IMR-90 (cell line): ENCODE data around the gene RECQL5. TPM values are rescaled to one million over a fixed set of nuclear protein-coding genes. Genes with fewer than 3 reads are reported as not detected.

Source experiments
- ATAC-seq: fragments of 200-7000 bp; cut with Tn5 transposase; 2 replicates; pipeline ENCODE4 v1.9.1; 2020; ENCODE audit warnings: low read depth, mild to moderate bottlenecking, moderate library complexity
- BruUV-seq: library from RNA; stranded (reverse); fragments of 400-500 nt; replicated peaks from 2 replicates; lab custom pipeline; 2021; lab: Mats Ljungman, UMichigan
- CTCF ChIA-PET: fragments of 300-600 bp; formaldehyde crosslinking; extraction: SDS; loops from one replicate; lab custom pipeline; 2021; ENCODE audit warnings: antibody characterized with exemption; lab: Yijun Ruan, JAX
- POLR2A ChIA-PET: fragments of 300-600 bp; sonication (Branson Sonifier 250); formaldehyde crosslinking; loops from one replicate; lab custom pipeline; 2022; ENCODE audit warnings: antibody characterized with exemption; ENCODE audit not compliant: unreplicated experiment; lab: Charles Lee
- DNase-seq: peaks from one replicate; pipeline ENCODE4 v3.0.0; 2013
- H2AFZ ChIP-seq: replicated peaks from 2 replicates; pipeline ENCODE3; 2013; ENCODE audit warnings: low read length, mild to moderate bottlenecking; ENCODE audit not compliant: poor library complexity
- H2AK5ac ChIP-seq: 2 replicates; pipeline ENCODE4 v1.6.1; 2013; ENCODE audit warnings: low read depth, low read length, inconsistent platforms
- H2AK9ac ChIP-seq: replicated peaks from 2 replicates; pipeline ENCODE3; 2013; ENCODE audit warnings: mild to moderate bottlenecking, low read depth, low read length, moderate library complexity; ENCODE audit not compliant: poor library complexity
- H2BK120ac ChIP-seq: 2 replicates; pipeline ENCODE4 v1.6.1; 2013; ENCODE audit warnings: low read depth, low read length, inconsistent platforms
- H2BK15ac ChIP-seq: 3 replicates; pipeline ENCODE4 v1.6.1; 2013; ENCODE audit warnings: low read depth, low read length, inconsistent platforms
- H2BK20ac ChIP-seq: 2 replicates; pipeline ENCODE4 v1.6.1; 2013; ENCODE audit warnings: low read depth, mild to moderate bottlenecking, inconsistent platforms, low read length, moderate library complexity
- H2BK5ac ChIP-seq: 2 replicates; pipeline ENCODE4 v1.6.1; 2013; ENCODE audit warnings: mild to moderate bottlenecking, low read depth, low read length, inconsistent platforms; ENCODE audit not compliant: poor library complexity, severe bottlenecking
- H3K14ac ChIP-seq: replicated peaks from 2 replicates; pipeline ENCODE4 v1.6.1; 2013; ENCODE audit warnings: low read depth, low read length, inconsistent platforms
- H3K18ac ChIP-seq: 2 replicates; pipeline ENCODE4 v1.6.1; 2013; ENCODE audit warnings: low read depth, low read length, control low read depth
- H3K23ac ChIP-seq: 2 replicates; pipeline ENCODE4 v1.6.1; 2013; ENCODE audit warnings: low read depth, low read length, inconsistent platforms
- H3K27ac ChIP-seq: 2 replicates; pipeline ENCODE4 v1.5.1; 2013; ENCODE audit warnings: mild to moderate bottlenecking, control low read depth, low read length; ENCODE audit not compliant: insufficient read depth
- H3K27me3 ChIP-seq: 2 replicates; pipeline ENCODE4 v1.6.1; 2013; ENCODE audit warnings: low read length; ENCODE audit not compliant: control insufficient read depth, insufficient read depth
- H3K36me3 ChIP-seq: 2 replicates; pipeline ENCODE4 v1.6.1; 2013; ENCODE audit warnings: low read length, mixed read lengths; ENCODE audit not compliant: control insufficient read depth, insufficient read depth
- H3K4ac ChIP-seq: 2 replicates; pipeline ENCODE4 v1.6.1; 2013; ENCODE audit warnings: low read depth, low read length, inconsistent platforms
- H3K4me1 ChIP-seq: 2 replicates; pipeline ENCODE4 v1.6.1; 2013; ENCODE audit warnings: low read length, mixed read lengths; ENCODE audit not compliant: control insufficient read depth, insufficient read depth
- H3K4me2 ChIP-seq: 2 replicates; pipeline ENCODE4 v1.6.1; 2013; ENCODE audit warnings: low read depth, mild to moderate bottlenecking, control low read depth, low read length, moderate library complexity
- H3K4me3 ChIP-seq: 2 replicates; pipeline ENCODE4 v1.5.1; 2013; ENCODE audit warnings: low read depth, mild to moderate bottlenecking, control low read depth, low read length, moderate library complexity; ENCODE audit not compliant: insufficient read depth
- H3K56ac ChIP-seq: 2 replicates; pipeline ENCODE4 v1.6.1; 2013; ENCODE audit warnings: low read length, inconsistent platforms; ENCODE audit not compliant: insufficient read depth; ENCODE audit errors: extremely low read depth
- H3K79me1 ChIP-seq, 2 experiments: 2 replicates each; pipeline ENCODE4 v1.6.1; 2013; ENCODE audit warnings: low read length in 2 of 2, inconsistent platforms in 1 of 2, low read depth in 1 of 2
- H3K9ac ChIP-seq: 2 replicates; pipeline ENCODE4 v1.6.1; 2013; ENCODE audit warnings: low read depth, low read length, control low read depth
- H3K9me1 ChIP-seq: 2 replicates; pipeline ENCODE4 v1.6.1; 2013; ENCODE audit warnings: low read length, inconsistent platforms; ENCODE audit not compliant: insufficient read depth
- H3K9me3 ChIP-seq: 2 replicates; pipeline ENCODE4 v1.6.1; 2013; ENCODE audit warnings: low read length; ENCODE audit not compliant: control insufficient read depth, insufficient read depth
- H4K20me1 ChIP-seq: 2 replicates; pipeline ENCODE4 v1.6.1; 2013; ENCODE audit warnings: low read length, inconsistent platforms; ENCODE audit not compliant: insufficient read depth
- H4K5ac ChIP-seq: 2 replicates; pipeline ENCODE4 v1.6.1; 2013; ENCODE audit warnings: mild to moderate bottlenecking, low read depth, low read length, control low read depth
- H4K8ac ChIP-seq, 2 experiments: 2 replicates each; pipeline ENCODE4 v1.6.1; 2013; ENCODE audit warnings: low read depth in 2 of 2, low read length in 2 of 2, control low read depth in 1 of 2, inconsistent platforms in 1 of 2
- H4K91ac ChIP-seq: 2 replicates; pipeline ENCODE4 v1.6.1; 2013; ENCODE audit warnings: low read depth, low read length, inconsistent platforms; ENCODE audit not compliant: insufficient read depth
- BHLHE40 ChIP-seq: fragments of 150-350 bp; IDR thresholded peaks from 2 replicates; pipeline ENCODE4 v1.6.1; 2016; ENCODE audit warnings: mild to moderate bottlenecking, low read depth, low read length
- CEBPB ChIP-seq: IDR thresholded peaks from 2 replicates; pipeline ENCODE4 v1.6.1; 2012; ENCODE audit warnings: low read depth, low read length, improper control_type of control experiment
- CHD1 ChIP-seq: IDR thresholded peaks from 2 replicates; pipeline ENCODE4 v1.6.1; 2012; ENCODE audit warnings: low read depth, low read length, improper control_type of control experiment
- CTCF ChIP-seq: conservative IDR thresholded peaks from 2 replicates; pipeline ENCODE4 v1.5.1; 2012; ENCODE audit warnings: mild to moderate bottlenecking, low read depth, low read length, improper control_type of control experiment
- ELK1 ChIP-seq: fragments of 150-350 bp; IDR thresholded peaks from 2 replicates; pipeline ENCODE4 v1.6.1; 2016; ENCODE audit warnings: low read depth, mild to moderate bottlenecking, low read length, moderate library complexity, borderline replicate concordance
- FOS ChIP-seq: fragments of 150-350 bp; IDR thresholded peaks from 2 replicates; pipeline ENCODE4 v1.6.1; 2016; ENCODE audit warnings: low read depth, low read length
- MAFK ChIP-seq: IDR thresholded peaks from 2 replicates; pipeline ENCODE4 v1.6.1; 2012; ENCODE audit warnings: low read depth, low read length, improper control_type of control experiment
- MAZ ChIP-seq: IDR thresholded peaks from 2 replicates; pipeline ENCODE4 v1.6.1; 2012; ENCODE audit warnings: low read depth, mild to moderate bottlenecking, low read length, improper control_type of control experiment, moderate library complexity, borderline replicate concordance
- MXI1 ChIP-seq: IDR thresholded peaks from 2 replicates; pipeline ENCODE4 v1.6.1; 2012; ENCODE audit warnings: low read depth, mild to moderate bottlenecking, low read length, moderate library complexity, borderline replicate concordance
- NFE2L2 ChIP-seq: fragments of 150-350 bp; IDR thresholded peaks from 2 replicates; pipeline ENCODE4 v1.6.1; 2016; ENCODE audit warnings: low read depth, mild to moderate bottlenecking, low read length
- POLR2A ChIP-seq: IDR thresholded peaks from 2 replicates; pipeline ENCODE4 v1.6.1; 2012; ENCODE audit warnings: mild to moderate bottlenecking, low read depth, low read length
- RAD21 ChIP-seq: IDR thresholded peaks from 2 replicates; pipeline ENCODE4 v1.6.1; 2012; ENCODE audit warnings: low read length, improper control_type of control experiment
- RCOR1 ChIP-seq: IDR thresholded peaks from 2 replicates; pipeline ENCODE4 v1.6.1; 2012; ENCODE audit warnings: mild to moderate bottlenecking, low read length, improper control_type of control experiment; ENCODE audit not compliant: insufficient replicate concordance
- RFX5 ChIP-seq: IDR thresholded peaks from 2 replicates; pipeline ENCODE4 v1.8.0; 2012; ENCODE audit warnings: low read depth, mild to moderate bottlenecking, low read length, moderate library complexity
- SMC3 ChIP-seq: fragments of 150-350 bp; IDR thresholded peaks from 2 replicates; pipeline ENCODE4 v1.6.1; 2016; ENCODE audit warnings: low read depth, mild to moderate bottlenecking, antibody characterized with exemption, low read length, moderate library complexity
- USF2 ChIP-seq: fragments of 150-350 bp; IDR thresholded peaks from 2 replicates; pipeline ENCODE4 v1.6.1; 2017; ENCODE audit warnings: mild to moderate bottlenecking, antibody characterized with exemption, low read length, low read depth
- WGBS, 2 experiments: methylation state at CpG; one replicate each; pipeline versions ENCODE4 v1.1.5 to v1.1.7; 2013; ENCODE audit warnings: missing lambda C conversion rate in 2 of 2; ENCODE audit not compliant: insufficient read length in 1 of 2; ENCODE audit errors: extremely low coverage in 2 of 2; 5-methylcytosine and 5-hydroxymethylcytosine counted together
- dilution Hi-C: fragments of 300-500 bp; cut with HindIII; formaldehyde crosslinking; loops from one replicate; pipeline ENCODE4 v1.14.3; 2018; ENCODE audit warnings: low sequenced_read_pairs; ENCODE audit not compliant: unreplicated experiment
- in situ Hi-C: fragments of 300-500 bp; cut with MboI; formaldehyde crosslinking; loops from 3 replicates; pipeline ENCODE4 v1.14.3; 2019; ENCODE audit warnings: low sequenced_read_pairs, inconsistent platforms, mixed read lengths
- intact Hi-C: fragments of 100-400 bp; cut with micrococcal nuclease; formaldehyde crosslinking; loops from 2 replicates; pipeline ENCODE4 v1.10.0; 2022
- polyA plus RNA-seq, 3 experiments: library from polyadenylated mRNA; depleted of rRNA; stranded (reverse); fragments of >200 nt; gene quantifications; 2 replicates each; pipeline ENCODE4 v1.2.3, GENCODE V29; 2012; ENCODE audit warnings: low replicate concordance in 1 of 3
- total RNA-seq: library from RNA; depleted of rRNA; stranded (reverse); fragments of >200 nt; gene quantifications from 2 replicates; pipeline ENCODE4 v1.2.3, GENCODE V29; 2012

The RECQL5 gene
- total and polyA plus RNA-seq, 2 of the 4 experiments (the other 2 are of a cell fraction), result 7.3 to 23.7 TPM

- Histone ChIP-seq H3K9me3 (no peaks in the 10 kb centered on the region), H3K4me2 (no peak overlapping the region), H2AFZ (no peak overlapping the region), H2BK5ac (no peak overlapping the region), H3K9ac (no peak overlapping the region), H4K91ac (no peak overlapping the region), H3K14ac (no peak overlapping the region), H4K20me1 (peaks cover 58% of the 10 kb centered on the region), H2BK20ac (no peak overlapping the region), H3K18ac (no peak overlapping the region), H3K36me3 (peaks cover 22% of the 10 kb centered on the region), H4K5ac (no peak overlapping the region), H3K4ac (no peak overlapping the region), H4K8ac (no peak overlapping the region), H3K27ac (no peak overlapping the region), H3K79me1 (peaks cover 51 to 85% of the 10 kb centered on the region in 2 experiments), H3K23ac (no peak overlapping the region; the same call in 1 of the 2 replicates), H3K27me3 (no peaks in the 10 kb centered on the region), H3K4me3 (no peak overlapping the region), H2AK9ac (no peak overlapping the region), H3K9me1 (peaks cover 24% of the 10 kb centered on the region), H2AK5ac (peak overlapping the region; percentile 10; the same call in 1 of the 2 replicates), H2BK15ac (no peak overlapping the region), H3K4me1 (peaks cover 9% of the 10 kb centered on the region), H3K56ac (no peak overlapping the region), H2BK120ac (no peak overlapping the region; the same call in 1 of the 2 replicates)
- intact Hi-C loops (no loop called here), in situ Hi-C loops (no loop called here), dilution Hi-C loops (no loop called here)
- ATAC-seq (no peak), DNase-seq (no peak)
- TF ChIP-seq MAFK, result no peak
- TF ChIP-seq CTCF, result no peak
- TF ChIP-seq CEBPB, result no peak
- TF ChIP-seq NFE2L2, result no peak
- TF ChIP-seq ELK1, result no peak
- TF ChIP-seq MAZ, result no peak
- TF ChIP-seq USF2, result no peak
- no peak for TF ChIP-seq BHLHE40
- TF ChIP-seq CHD1, result no peak
- no peak for TF ChIP-seq RAD21
- TF ChIP-seq FOS, result no peak
- TF ChIP-seq SMC3, result no peak
- no peak for TF ChIP-seq MXI1
- TF ChIP-seq POLR2A, result no peak
- TF ChIP-seq RCOR1, result no peak
- TF ChIP-seq RFX5, result no peak
- ChIA-PET POLR2A (no interaction called here), CTCF (interaction anchor here (5.7 kb wide), 1 partner anchor 63 kb away, joined by 18 read pairs; no protein-coding TSS in a partner anchor)
- WGBS, 2 experiments, result no CpG with 5 or more reads among the region's 7 CpGs
- BruUV-seq, result no TSS peak
Observed at GRCh38 chr17:75684924-75685323, 18.0 kb upstream of the RECQL5 start.
